ENCODE measurements around the gene PRKAR1B. TPM values are rescaled to one million over a fixed set of nuclear protein-coding genes. Genes with fewer than 3 reads are reported as not detected.

The PRKAR1B gene
- total and polyA plus RNA-seq, 8 donors = 4.5 to 45.8 (median 11.1) TPM

DNA sequence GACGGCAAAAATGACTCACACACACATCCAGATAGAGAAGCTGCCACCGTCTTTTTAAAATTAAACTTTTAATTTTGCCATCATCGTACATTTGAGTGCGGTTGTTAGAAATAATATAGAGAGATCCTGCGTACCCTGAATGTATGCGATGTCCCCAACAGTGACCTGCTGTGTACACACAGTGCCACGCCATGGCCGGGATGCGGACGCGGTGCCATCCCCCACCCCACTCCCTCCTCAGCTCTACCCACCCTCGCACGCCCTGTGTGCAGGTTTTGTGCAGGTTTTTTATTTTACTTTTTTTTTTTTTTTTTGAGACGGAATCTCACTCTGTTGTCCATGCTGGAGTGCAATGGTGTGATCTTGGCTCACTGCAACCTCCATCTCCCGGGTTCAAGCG, 148.7 kb downstream of the PRKAR1B start:
- no peak overlapping the region for H3K27ac ChIP-seq
- no peak overlapping the region for H3K4me3 ChIP-seq
- DNase-seq = no peak
- no peak for TF ChIP-seq POLR2A (IDR thresholded peaks at IDR 0.05)
- TF ChIP-seq POLR2AphosphoS5 (IDR thresholded peaks at IDR 0.05) = no peak
- no peak for TF ChIP-seq EP300 (IDR thresholded peaks at IDR 0.05)
- TF ChIP-seq, protein P1, sequence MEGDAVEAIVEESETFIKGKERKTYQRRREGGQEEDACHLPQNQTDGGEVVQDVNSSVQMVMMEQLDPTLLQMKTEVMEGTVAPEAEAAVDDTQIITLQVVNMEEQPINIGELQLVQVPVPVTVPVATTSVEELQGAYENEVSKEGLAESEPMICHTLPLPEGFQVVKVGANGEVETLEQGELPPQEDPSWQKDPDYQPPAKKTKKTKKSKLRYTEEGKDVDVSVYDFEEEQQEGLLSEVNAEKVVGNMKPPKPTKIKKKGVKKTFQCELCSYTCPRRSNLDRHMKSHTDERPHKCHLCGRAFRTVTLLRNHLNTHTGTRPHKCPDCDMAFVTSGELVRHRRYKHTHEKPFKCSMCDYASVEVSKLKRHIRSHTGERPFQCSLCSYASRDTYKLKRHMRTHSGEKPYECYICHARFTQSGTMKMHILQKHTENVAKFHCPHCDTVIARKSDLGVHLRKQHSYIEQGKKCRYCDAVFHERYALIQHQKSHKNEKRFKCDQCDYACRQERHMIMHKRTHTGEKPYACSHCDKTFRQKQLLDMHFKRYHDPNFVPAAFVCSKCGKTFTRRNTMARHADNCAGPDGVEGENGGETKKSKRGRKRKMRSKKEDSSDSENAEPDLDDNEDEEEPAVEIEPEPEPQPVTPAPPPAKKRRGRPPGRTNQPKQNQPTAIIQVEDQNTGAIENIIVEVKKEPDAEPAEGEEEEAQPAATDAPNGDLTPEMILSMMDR (IDR thresholded peaks at IDR 0.05) = no peak
- no peaks in the 10 kb centered on the region for H3K9me3 ChIP-seq
- H3K27me3 ChIP-seq = no peaks in the 10 kb centered on the region
- H3K4me1 ChIP-seq = peaks cover 0 to 12% (median 5%) of the 10 kb centered on the region in 4 donors
- peaks cover 0 to 18% (median 15%) of the 10 kb centered on the region in 4 donors for H3K36me3 ChIP-seq
- 91 to 97% (median 96%) methylated on average over 16 of the region's 16 CpGs for WGBS, 5 donors
- intact Hi-C loops (cut with DNase I; ENCODE audit: low total_unique reads) = no loop called here

GRCh38 chr7:577741-578370, 149.2 kb downstream of the PRKAR1B start:
- intact Hi-C loops (cut with DNase I; ENCODE audit: low total_unique reads) = no loop called here
- no peak for TF ChIP-seq POLR2AphosphoS5 (IDR thresholded peaks at IDR 0.05)
- TF ChIP-seq POLR2A (IDR thresholded peaks at IDR 0.05) = no peak
- TF ChIP-seq, protein P1 (IDR thresholded peaks at IDR 0.05) = no peak
- no peak for TF ChIP-seq EP300 (IDR thresholded peaks at IDR 0.05)

GRCh38 chr7:577278-577665, 149.8 kb downstream of the PRKAR1B start:
- TF ChIP-seq, protein P1 (IDR thresholded peaks at IDR 0.05) = no peak
- TF ChIP-seq POLR2A (IDR thresholded peaks at IDR 0.05) = no peak
- TF ChIP-seq EP300 (IDR thresholded peaks at IDR 0.05) = no peak
- TF ChIP-seq POLR2AphosphoS5 (IDR thresholded peaks at IDR 0.05) = no peak
- H3K27ac ChIP-seq = no peak overlapping the region
- WGBS, 5 donors = 91 to 98% (median 97%) methylated on average over 14 to 22 of the region's 22 CpGs
- H3K9me3 ChIP-seq = no peaks in the 10 kb centered on the region
- no peak overlapping the region for H3K4me3 ChIP-seq
- peaks cover 0 to 12% (median 5%) of the 10 kb centered on the region in 4 donors for H3K4me1 ChIP-seq
- intact Hi-C loops (cut with DNase I; ENCODE audit: low total_unique reads) = no loop called here
- H3K36me3 ChIP-seq = peaks cover 0 to 15% (median 13%) of the 10 kb centered on the region in 4 donors
- no peak for DNase-seq
- no peaks in the 10 kb centered on the region for H3K27me3 ChIP-seq

More at GRCh38 chr7:577741-578370, 149.2 kb downstream of the PRKAR1B start:
- no peak for DNase-seq
- Histone ChIP-seq H3K4me1 (peaks cover 0 to 12% (median 5%) of the 10 kb centered on the region in 4 donors), H3K4me3 (no peak overlapping the region), H3K36me3 (peaks cover 0 to 17% (median 15%) of the 10 kb centered on the region in 4 donors), H3K27me3 (no peaks in the 10 kb centered on the region), H3K9me3 (no peaks in the 10 kb centered on the region), H3K27ac (no peak overlapping the region)
- whole genome bisulfite sequencing, 5 donors = 91 to 94% (median 91%) methylated on average over 21 to 30 of the region's 30 CpGs

- intact Hi-C loops (cut with DNase I; ENCODE audit: low total_unique reads) = no loop called here
- DNase-seq = no peak
- 90 to 95% (median 94%) methylated on average over 36 to 37 of the region's 37 CpGs for WGBS, 5 donors
- Histone ChIP-seq H3K9me3 (no peaks in the 10 kb centered on the region), H3K4me3 (no peak overlapping the region), H3K27me3 (no peaks in the 10 kb centered on the region), H3K4me1 (peaks cover 0 to 12% (median 5%) of the 10 kb centered on the region in 4 donors), H3K27ac (no peak overlapping the region), H3K36me3 (peaks cover 0 to 15% (median 13%) of the 10 kb centered on the region in 4 donors)
- TF ChIP-seq POLR2A (IDR thresholded peaks at IDR 0.05) (no peak), POLR2AphosphoS5 (IDR thresholded peaks at IDR 0.05) (no peak), EP300 (IDR thresholded peaks at IDR 0.05) (no peak)
- TF ChIP-seq, protein P1 (IDR thresholded peaks at IDR 0.05) = no peak
Measured at GRCh38 chr7:576524-577277, 150.4 kb downstream of the PRKAR1B start.

All from stomach (tissue), 9 donors.